Uterus (tissue), 2 donors: ENCODE results near the gene UBXN1.
"Not testable (repeated sequence)": the region's sequence is repeated elsewhere in the genome, so short reads cannot be mapped to it uniquely, and the experiment has no call there.

ENCODE experiments used
- CTCF ChIP-seq, 4 experiments: fragments of 200-600 bp in 2 of 4; fragments of 450-650 bp in 2 of 4; sonication (generic) in 2 of 4; IDR thresholded peaks; one replicate each; pipeline ENCODE4 v1.5.1; 2016 to 2019; ENCODE audit warnings: antibody characterized with exemption in 4 of 4, mild to moderate bottlenecking in 2 of 4, moderate library complexity in 1 of 4
- POLR2A ChIP-seq, 2 donors: fragments of 450-650 bp; IDR thresholded peaks; one replicate each; pipeline ENCODE4 v1.6.1; 2016; ENCODE audit warnings: antibody characterized with exemption in 2 of 2, mild to moderate bottlenecking in 1 of 2, moderate library complexity in 1 of 2

GRCh38 chr11:62650283-62650682 lies 28.6 kb downstream of the UBXN1 start:
- TF ChIP-seq CTCF, POLR2A (IDR thresholded peaks at IDR 0.05): not testable (repeated sequence)
